HFFc6 (cell line): ENCODE results near the gene ADI1. TPM values are rescaled to one million over a fixed set of nuclear protein-coding genes. Genes with fewer than 3 reads are reported as not detected.
"Not testable (repeated sequence)": the region's sequence is repeated elsewhere in the genome, so short reads cannot be mapped to it uniquely, and the experiment has no call there.

ENCODE experiments used
- DNase-seq: peaks from one replicate; pipeline ENCODE4 v3.0.0-alpha.2; 2018
- H3K27ac Mint-ChIP-seq: 2 replicates; pipeline ENCODE4 v1.8.0; 2020; ENCODE audit warnings: mild to moderate bottlenecking, mixed read lengths
- H3K27me3 Mint-ChIP-seq: 2 replicates; pipeline ENCODE4 v1.8.0; 2021; ENCODE audit warnings: mild to moderate bottlenecking, moderate library complexity, mixed read lengths; ENCODE audit not compliant: insufficient read depth
- H3K36me3 Mint-ChIP-seq: 2 replicates; pipeline ENCODE4 v1.8.0; 2021; ENCODE audit warnings: low read depth, mixed read lengths
- H3K4me1 Mint-ChIP-seq: 2 replicates; pipeline ENCODE4 v1.8.0; 2020; ENCODE audit warnings: low read depth, mixed read lengths
- H3K4me3 Mint-ChIP-seq: 2 replicates; pipeline ENCODE4 v1.8.0; 2020; ENCODE audit warnings: mild to moderate bottlenecking, moderate library complexity, mixed read lengths
- H3K9me3 Mint-ChIP-seq: 2 replicates; pipeline ENCODE4 v1.8.0; 2020; ENCODE audit warnings: mild to moderate bottlenecking, mixed read lengths
- CTCF ChIP-seq: fragments of 200-600 bp; sonication (generic); IDR thresholded peaks from 2 replicates; pipeline ENCODE4 v1.5.0; 2021; ENCODE audit warnings: antibody characterized with exemption, mild to moderate bottlenecking
- total RNA-seq, 6 experiments: library from RNA; stranded (reverse); fragmentation: NEBNext Ultra II Directional; extraction: Animal tissue kit (Norgen Biotek cat#: 25700); gene quantifications; 2 replicates in 1 of 6; 3 replicates in 5 of 6; pipeline ENCODE4 v1.2.3, GENCODE V29; 2021

The ADI1 gene
- total RNA-seq, 6 experiments from 2014 or later = 66.6 to 94.2 (median 75.5) TPM

- DNase-seq = no peak
- Mint-ChIP-seq H3K4me3 (no peak overlapping the region), H3K9me3 (no peaks in the 10 kb centered on the region), H3K4me1 (no peaks in the 10 kb centered on the region), H3K36me3 (peaks cover 42% of the 10 kb centered on the region), H3K27ac (no peak overlapping the region), H3K27me3 (peaks cover 2% of the 10 kb centered on the region; the same call in 1 of the 2 replicates)
- no peak for TF ChIP-seq CTCF
These were observed 14.6 kb downstream of the ADI1 start for GRCh38 chr2:3504741-3505140.

DNA sequence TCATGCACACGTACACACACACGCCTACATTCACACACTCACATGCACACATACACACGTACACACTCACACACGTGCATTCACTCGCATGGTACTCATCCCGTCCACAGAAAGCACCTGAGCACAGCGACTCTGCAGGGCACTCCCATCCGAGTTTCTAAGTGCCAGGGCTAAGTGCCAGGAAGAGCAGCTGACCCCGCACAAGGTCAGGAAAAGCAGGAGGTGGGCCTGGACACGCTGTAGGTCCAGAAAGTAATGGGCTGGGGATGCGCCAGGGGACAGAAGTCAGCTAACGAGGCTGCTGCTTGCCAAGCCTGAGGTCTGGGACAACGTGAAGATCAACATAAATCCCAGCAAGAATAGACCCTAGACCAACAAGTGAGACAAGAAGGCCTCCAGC, 15.8 kb downstream of the ADI1 start:
- Mint-ChIP-seq H3K4me1 (no peaks in the 10 kb centered on the region), H3K9me3 (no peaks in the 10 kb centered on the region), H3K27ac (no peak overlapping the region; the same call in 1 of the 2 replicates), H3K36me3 (peaks cover 52% of the 10 kb centered on the region), H3K4me3 (no peak overlapping the region), H3K27me3 (peaks cover 2% of the 10 kb centered on the region; the same call in 1 of the 2 replicates)
- DNase-seq = no peak
- no peak for TF ChIP-seq CTCF

DNA sequence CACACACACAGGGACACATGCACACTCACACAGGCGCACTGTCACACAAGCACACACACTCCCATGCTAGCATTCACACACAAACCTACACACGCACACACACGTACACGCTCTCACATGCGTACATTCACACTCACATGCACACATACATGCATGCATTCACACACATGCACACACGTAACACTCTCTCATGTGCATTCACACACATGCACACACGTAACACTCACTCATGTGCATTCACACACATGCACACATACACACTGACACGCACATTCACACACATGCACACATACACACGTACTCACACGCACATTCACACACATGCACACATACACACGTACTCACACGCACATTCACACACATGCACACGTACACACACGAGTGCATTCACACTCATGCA, 16.3 kb downstream of the ADI1 start:
- Mint-ChIP-seq H3K27ac (no peak overlapping the region; the same call in 1 of the 2 replicates), H3K9me3 (no peaks in the 10 kb centered on the region), H3K4me1 (no peaks in the 10 kb centered on the region), H3K4me3 (no peak overlapping the region), H3K27me3 (peaks cover 2% of the 10 kb centered on the region; the same call in 1 of the 2 replicates), H3K36me3 (peaks cover 52% of the 10 kb centered on the region)
- no peak for TF ChIP-seq CTCF
- no peak for DNase-seq

DNA sequence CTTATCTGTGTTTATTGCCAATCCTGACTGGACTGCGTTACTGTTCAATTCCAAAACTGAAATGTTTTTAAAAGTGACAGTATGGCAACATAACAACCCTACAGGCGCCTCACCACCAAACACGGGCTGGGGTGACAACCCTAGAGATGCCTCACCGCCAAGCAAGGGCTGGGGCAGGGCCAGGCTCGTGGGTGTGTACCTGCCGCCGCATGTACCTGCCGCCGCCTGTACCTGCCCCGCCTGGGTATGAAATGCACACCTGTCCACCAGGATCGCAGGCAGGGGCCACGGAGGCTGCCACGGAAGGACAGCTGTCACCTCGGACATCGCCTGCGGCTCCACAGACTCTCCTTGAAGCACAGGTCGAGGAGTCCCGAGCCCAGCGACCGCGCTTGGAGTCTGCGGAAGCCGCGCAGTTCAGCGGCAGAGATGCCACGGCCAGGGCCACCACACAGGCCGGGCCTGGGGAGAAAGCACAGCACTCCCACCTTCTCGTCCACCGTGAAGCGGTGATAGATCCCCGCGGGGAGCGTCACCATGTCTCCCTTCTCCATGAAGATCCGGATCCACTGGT, 18.9 kb downstream of the ADI1 start:
- Mint-ChIP-seq H3K27ac (no peak overlapping the region), H3K4me1 (no peaks in the 10 kb centered on the region), H3K27me3 (peaks cover 2% of the 10 kb centered on the region; the same call in 1 of the 2 replicates), H3K9me3 (no peaks in the 10 kb centered on the region), H3K4me3 (no peak overlapping the region), H3K36me3 (peaks cover 47% of the 10 kb centered on the region)
- DNase-seq = no peak
- TF ChIP-seq CTCF = no peak

GRCh38 chr2:3498783-3499394, 20.4 kb downstream of the ADI1 start:
- Mint-ChIP-seq H3K27me3 (peaks cover 2% of the 10 kb centered on the region; the same call in 1 of the 2 replicates), H3K9me3 (no peaks in the 10 kb centered on the region), H3K4me3 (no peak overlapping the region), H3K36me3 (peaks cover 34% of the 10 kb centered on the region), H3K27ac (no peak overlapping the region), H3K4me1 (no peaks in the 10 kb centered on the region)
- TF ChIP-seq CTCF = no peak
- DNase-seq = no peak

GRCh38 chr2:3496708-3497080, 22.6 kb downstream of the ADI1 start:
- H3K36me3 Mint-ChIP-seq = peaks cover 23% of the 10 kb centered on the region
- not testable (repeated sequence) for H3K27ac Mint-ChIP-seq, H3K4me3 Mint-ChIP-seq, DNase-seq, H3K27me3 Mint-ChIP-seq, H3K9me3 Mint-ChIP-seq
- H3K4me1 Mint-ChIP-seq = peaks cover 11% of the 10 kb centered on the region; the same call in 1 of the 2 replicates
